OCI-LY7 (cell line): ENCODE data around the gene BMAL1. TPM values are rescaled to one million over a fixed set of nuclear protein-coding genes. Genes with fewer than 3 reads are reported as not detected.

Source experiments
- BruUV-seq: library from RNA; stranded (reverse); fragments of 400-500 nt; replicated peaks from 2 replicates; lab custom pipeline; 2021; lab: Mats Ljungman, UMichigan
- CTCF ChIA-PET: fragments of 300-600 bp; sonication (Branson Sonifier 250); formaldehyde crosslinking; loops from one replicate; lab custom pipeline; 2022; ENCODE audit warnings: antibody characterized with exemption; ENCODE audit not compliant: unreplicated experiment; lab: Charles Lee
- POLR2A ChIA-PET: fragments of 300-600 bp; sonication (Branson Sonifier 250); formaldehyde crosslinking; loops from one replicate; lab custom pipeline; 2022; ENCODE audit warnings: antibody characterized with exemption; lab: Charles Lee
- DNase-seq: peaks from one replicate; pipeline ENCODE4 v3.0.0-alpha.2; 2015; ENCODE audit warnings: low spot score
- H2AFZ ChIP-seq: fragments of 200-600 bp; sonication (generic), shearing (Covaris generic); 2 replicates; pipeline ENCODE4 v1.6.1; 2014; ENCODE audit warnings: mild to moderate bottlenecking, antibody characterized with exemption, low read length, moderate library complexity
- H3K27ac ChIP-seq: fragments of 200-600 bp; sonication (generic); 2 replicates; pipeline ENCODE4 v1.5.1; 2014; ENCODE audit warnings: mixed run types, low read depth, mild to moderate bottlenecking, moderate library complexity, low read length, inconsistent platforms; ENCODE audit not compliant: poor library complexity, severe bottlenecking
- H3K36me3 ChIP-seq: fragments of 200-600 bp; sonication (generic); 2 replicates; pipeline ENCODE4 v1.6.1; 2014; ENCODE audit warnings: mild to moderate bottlenecking, antibody characterized with exemption, low read length, moderate library complexity, mixed read lengths; ENCODE audit not compliant: insufficient read depth
- H3K4me1 ChIP-seq: fragments of 200-600 bp; sonication (generic); 2 replicates; pipeline ENCODE4 v1.5.1; 2014; ENCODE audit warnings: mild to moderate bottlenecking, low read length; ENCODE audit not compliant: insufficient read depth, poor library complexity, severe bottlenecking
- H3K4me2 ChIP-seq: fragments of 200-600 bp; sonication (generic); 2 replicates; pipeline ENCODE4 v1.6.1; 2014; ENCODE audit warnings: mild to moderate bottlenecking, low read length
- H3K4me3 ChIP-seq: fragments of 200-600 bp; sonication (generic); 2 replicates; pipeline ENCODE4 v1.5.1; 2014; ENCODE audit warnings: mild to moderate bottlenecking, low read depth, low read length; ENCODE audit not compliant: poor library complexity, severe bottlenecking
- H3K79me2 ChIP-seq: fragments of 200-600 bp; sonication (generic); 2 replicates; pipeline ENCODE4 v1.6.1; 2016; ENCODE audit warnings: low read depth, mild to moderate bottlenecking, low read length, moderate library complexity, mixed read lengths; ENCODE audit not compliant: insufficient read depth
- H3K9me2 ChIP-seq: fragments of 200-600 bp; sonication (generic); 2 replicates; pipeline ENCODE4 v1.6.1; 2016; ENCODE audit warnings: mild to moderate bottlenecking, low read length, mixed read lengths; ENCODE audit not compliant: insufficient read depth
- H3K9me3 ChIP-seq: fragments of 200-600 bp; sonication (generic); 2 replicates; pipeline ENCODE4 v1.6.1; 2014; ENCODE audit warnings: mild to moderate bottlenecking, mixed run types, low read length, mixed read lengths
- H4K20me1 ChIP-seq: fragments of 200-600 bp; sonication (generic); 2 replicates; pipeline ENCODE4 v1.6.1; 2014; ENCODE audit warnings: mild to moderate bottlenecking, antibody characterized with exemption, low read length, moderate library complexity, mixed read lengths; ENCODE audit not compliant: insufficient read depth
- EZH2phosphoT487 ChIP-seq: fragments of 200-600 bp; sonication (generic); IDR thresholded peaks from 2 replicates; pipeline ENCODE4 v1.6.1; 2018; ENCODE audit warnings: low read depth, borderline replicate concordance, mild to moderate bottlenecking, mixed run types, antibody characterized with exemption, low read length, moderate library complexity, mixed read lengths
- intact Hi-C: fragments of 100-400 bp; cut with micrococcal nuclease; formaldehyde crosslinking; loops from one replicate; pipeline ENCODE4 v1.10.0; 2022; ENCODE audit not compliant: unreplicated experiment
- total RNA-seq, 2 experiments: library from RNA; depleted of rRNA in 1 of 2; stranded (reverse); fragments of >200 nt in 1 of 2; shearing (Covaris generic) in 1 of 2; gene quantifications; 2 replicates each; pipeline ENCODE4 v1.2.3, GENCODE V29; 2014 to 2022
- TF ChIP-seq, protein P1 (sequence below): fragments of 200-600 bp; sonication (generic); conservative IDR thresholded peaks from 2 replicates; pipeline ENCODE4 v1.5.1; 2014; ENCODE audit warnings: mild to moderate bottlenecking, antibody characterized with exemption, low read length, moderate library complexity, mixed read lengths

The BMAL1 gene
- total RNA-seq, 2 experiments from 2014 or later = not detected

GRCh38 chr11:13314676-13315394 lies 37.2 kb downstream of the BMAL1 start:
- Histone ChIP-seq H3K4me1 (no peaks in the 10 kb centered on the region), H2AFZ (no peak overlapping the region), H3K4me3 (no peak overlapping the region), H3K4me2 (no peak overlapping the region), H3K9me2 (no peaks in the 10 kb centered on the region), H4K20me1 (no peaks in the 10 kb centered on the region), H3K27ac (no peak overlapping the region), H3K79me2 (no peaks in the 10 kb centered on the region), H3K9me3 (no peaks in the 10 kb centered on the region), H3K36me3 (no peaks in the 10 kb centered on the region)
- CTCF ChIA-PET = no interaction called here
- DNase-seq = no peak
- POLR2A ChIA-PET = interaction anchor here (0.6 kb wide), 1 partner anchor 232 kb away, joined by 4 read pairs; no protein-coding TSS in a partner anchor
- intact Hi-C loops = no loop called here
- no TSS peak for BruUV-seq
- TF ChIP-seq, protein P1, sequence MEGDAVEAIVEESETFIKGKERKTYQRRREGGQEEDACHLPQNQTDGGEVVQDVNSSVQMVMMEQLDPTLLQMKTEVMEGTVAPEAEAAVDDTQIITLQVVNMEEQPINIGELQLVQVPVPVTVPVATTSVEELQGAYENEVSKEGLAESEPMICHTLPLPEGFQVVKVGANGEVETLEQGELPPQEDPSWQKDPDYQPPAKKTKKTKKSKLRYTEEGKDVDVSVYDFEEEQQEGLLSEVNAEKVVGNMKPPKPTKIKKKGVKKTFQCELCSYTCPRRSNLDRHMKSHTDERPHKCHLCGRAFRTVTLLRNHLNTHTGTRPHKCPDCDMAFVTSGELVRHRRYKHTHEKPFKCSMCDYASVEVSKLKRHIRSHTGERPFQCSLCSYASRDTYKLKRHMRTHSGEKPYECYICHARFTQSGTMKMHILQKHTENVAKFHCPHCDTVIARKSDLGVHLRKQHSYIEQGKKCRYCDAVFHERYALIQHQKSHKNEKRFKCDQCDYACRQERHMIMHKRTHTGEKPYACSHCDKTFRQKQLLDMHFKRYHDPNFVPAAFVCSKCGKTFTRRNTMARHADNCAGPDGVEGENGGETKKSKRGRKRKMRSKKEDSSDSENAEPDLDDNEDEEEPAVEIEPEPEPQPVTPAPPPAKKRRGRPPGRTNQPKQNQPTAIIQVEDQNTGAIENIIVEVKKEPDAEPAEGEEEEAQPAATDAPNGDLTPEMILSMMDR = no peak
- TF ChIP-seq EZH2phosphoT487 = no peak

DNA sequence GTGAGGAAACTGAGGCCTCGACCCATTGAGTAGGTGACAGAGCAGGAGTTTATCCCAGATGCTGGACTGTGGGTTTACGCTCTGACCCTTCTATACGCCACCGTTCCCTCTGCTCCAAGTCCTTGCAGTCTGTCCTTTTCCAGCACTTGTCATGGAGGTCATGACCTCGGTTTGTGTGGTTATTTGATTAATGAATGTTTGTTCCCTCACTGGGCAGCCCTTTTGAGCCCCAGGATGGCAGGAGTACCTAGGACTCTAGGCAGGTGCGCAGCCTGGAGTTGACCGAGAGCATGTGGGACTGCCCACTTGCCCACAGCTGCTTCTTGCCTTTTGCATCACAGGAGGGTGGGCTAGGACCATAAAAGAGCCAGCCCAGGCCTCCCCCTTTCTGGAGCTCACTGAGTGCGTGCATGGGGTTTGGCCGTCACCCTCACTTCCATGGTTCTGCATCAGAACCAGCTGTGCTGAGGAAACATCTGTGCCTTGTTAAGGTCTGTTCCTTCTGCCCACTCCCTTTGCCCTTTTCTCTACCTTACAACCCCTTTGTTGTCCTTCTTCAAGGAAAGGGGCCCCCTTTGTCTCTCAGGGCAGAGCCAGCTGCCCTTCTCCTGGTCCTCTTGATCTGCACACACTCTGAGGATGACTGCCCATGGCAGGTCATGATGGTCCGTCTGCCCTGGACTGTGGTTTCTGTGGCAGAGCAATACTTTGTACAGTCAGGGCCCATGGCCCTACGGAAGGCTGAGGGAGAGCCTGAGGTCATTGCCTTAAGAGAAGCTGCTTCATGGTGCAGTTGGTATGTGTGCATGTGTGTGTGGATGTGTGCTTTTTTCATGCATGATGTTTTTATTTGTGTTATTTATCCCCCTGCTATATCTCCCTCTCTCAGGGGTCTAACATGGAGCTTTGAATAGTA lies 38.2 kb downstream of the BMAL1 start:
- no peak overlapping the region for H3K4me2 ChIP-seq
- intact Hi-C loops = no loop called here
- no peak overlapping the region for H2AFZ ChIP-seq
- H3K27ac ChIP-seq = no peak overlapping the region
- no TSS peak for BruUV-seq
- no peak for DNase-seq
- TF ChIP-seq EZH2phosphoT487 = no peak
- TF ChIP-seq, protein P1 = no peak
- CTCF ChIA-PET = interaction anchor here (0.5 kb wide), 1 partner anchor 1764 kb away, joined by 3 read pairs; no protein-coding TSS in a partner anchor
- H3K4me1 ChIP-seq = no peaks in the 10 kb centered on the region
- no peaks in the 10 kb centered on the region for H3K9me3 ChIP-seq
- no peak overlapping the region for H3K4me3 ChIP-seq
- no peaks in the 10 kb centered on the region for H3K79me2 ChIP-seq
- no peaks in the 10 kb centered on the region for H3K9me2 ChIP-seq
- no peaks in the 10 kb centered on the region for H4K20me1 ChIP-seq
- no peaks in the 10 kb centered on the region for H3K36me3 ChIP-seq
- POLR2A ChIA-PET = no interaction called here
